NCI-H2029 treated with DMSO at 0.1 percent for 48 hours (cell line): ENCODE results near the gene AXL.
A peak's percentile ranks its signal among the peaks of the same experiment; 100 is the strongest.
"Not testable (repeated sequence)": the region's sequence is repeated elsewhere in the genome, so short reads cannot be mapped to it uniquely, and the experiment has no call there.

Source experiments
- DNase-seq: peaks from one replicate; lab custom pipeline; 2025; lab: John Stamatoyannopoulos, UW

AXL gene

DNA sequence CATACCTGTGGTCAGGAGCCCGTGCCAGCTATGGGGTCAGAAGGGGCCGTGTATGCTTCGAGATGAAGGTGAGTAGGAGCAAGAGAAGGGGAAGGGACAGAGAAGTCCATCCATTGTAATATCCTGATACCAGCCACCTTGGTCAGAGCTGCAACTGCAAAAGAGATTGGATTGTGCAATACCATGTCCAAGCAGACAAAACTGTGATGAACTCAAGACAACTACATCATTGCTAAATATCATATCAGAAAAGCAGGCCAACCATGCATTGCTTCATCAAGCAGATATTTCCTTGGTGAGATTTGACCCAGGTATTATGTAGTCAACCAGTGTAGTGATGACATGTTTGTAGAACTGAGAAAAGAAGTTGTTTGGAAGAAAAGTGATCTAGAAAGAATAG, 57.2 kb downstream of the AXL start:
- no peak for DNase-seq

GRCh38 chr19:41278478-41278877, 59.5 kb downstream of the AXL start:
- DNase-seq: no peak

DNA sequence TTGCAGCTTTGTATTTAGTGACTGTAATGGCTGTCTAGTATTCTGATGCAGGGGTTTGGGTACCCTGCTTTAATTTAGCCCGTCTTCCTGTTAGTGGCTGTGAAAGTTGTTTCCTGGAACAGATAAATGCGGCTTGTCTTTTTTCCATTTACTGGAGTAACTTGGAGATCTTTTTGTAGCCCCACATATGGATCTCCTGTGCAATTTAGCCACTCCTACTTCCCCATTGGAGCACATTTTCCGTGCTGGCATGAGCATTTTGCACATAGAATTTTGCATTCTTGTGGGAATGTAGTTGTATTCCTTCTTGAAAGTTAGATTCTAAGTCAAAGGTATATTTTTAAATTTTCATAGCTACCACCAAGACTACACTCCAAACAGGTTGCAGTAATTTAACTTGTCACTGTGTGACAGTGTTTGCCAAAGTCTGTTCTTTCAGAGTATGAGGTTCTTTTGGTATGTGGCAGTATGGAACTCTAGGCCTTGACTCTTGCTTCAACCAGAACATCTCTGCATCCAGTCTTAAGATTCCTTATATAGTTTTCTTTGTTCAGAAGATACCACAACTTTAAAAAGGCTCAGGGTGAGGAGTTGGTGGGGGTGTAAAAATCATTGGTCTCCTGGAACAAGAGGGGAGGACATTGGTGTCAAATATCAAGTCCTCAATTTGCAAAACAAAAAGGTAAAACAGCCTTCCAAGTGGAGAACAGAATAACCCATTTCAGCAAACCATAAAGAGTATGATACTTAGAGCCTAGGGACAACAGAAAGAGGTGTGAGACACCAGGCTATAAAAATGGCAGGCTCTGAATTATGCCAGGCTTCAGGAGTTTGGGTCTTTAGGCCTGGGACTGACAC, 69.9 kb downstream of the AXL start:
- DNase-seq: no peak

GRCh38 chr19:41289814-41290213, 70.8 kb downstream of the AXL start:
- not testable (repeated sequence) for DNase-seq

GRCh38 chr19:41294393-41294792, 75.4 kb downstream of the AXL start:
- no peak for DNase-seq

GRCh38 chr19:41295499-41295898, 76.5 kb downstream of the AXL start:
- DNase-seq: no peak

GRCh38 chr19:41296433-41296871, 77.4 kb downstream of the AXL start:
- DNase-seq: peak; percentile 13

DNA sequence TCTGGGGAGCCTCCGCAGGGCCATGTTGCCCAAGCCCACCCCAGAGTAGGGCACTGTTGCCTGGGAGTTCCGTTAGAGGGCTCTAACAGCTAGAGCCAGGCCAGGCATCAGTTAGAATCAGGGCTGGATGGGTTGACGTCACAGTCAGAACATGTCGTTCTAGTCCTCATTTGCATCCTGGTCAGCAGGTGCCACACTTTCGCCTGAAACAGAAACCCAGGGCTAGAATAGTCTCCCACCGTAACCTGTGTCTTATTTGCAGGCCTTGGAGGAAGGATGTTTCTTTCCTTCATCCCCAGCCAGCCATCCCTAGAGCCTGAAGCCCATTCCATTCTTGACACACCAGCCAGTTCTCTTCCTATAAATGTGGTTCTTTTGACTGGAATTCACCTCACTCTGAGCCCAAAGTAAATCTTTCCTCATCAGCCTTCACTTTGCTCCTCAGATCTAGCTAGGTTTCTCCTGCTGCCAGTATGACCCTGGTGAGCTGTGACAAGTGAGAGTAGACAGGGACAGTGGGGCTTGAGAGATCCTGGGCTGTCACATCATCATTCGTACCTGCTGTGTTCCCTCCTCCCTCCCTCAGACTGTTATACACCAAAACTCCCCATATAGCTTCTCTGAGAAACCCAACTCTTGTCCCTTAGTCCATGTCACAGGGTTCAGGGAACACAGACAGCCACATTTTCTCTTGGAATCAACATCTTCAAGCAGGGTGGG, 78.8 kb downstream of the AXL start:
- DNase-seq: no peak

DNA sequence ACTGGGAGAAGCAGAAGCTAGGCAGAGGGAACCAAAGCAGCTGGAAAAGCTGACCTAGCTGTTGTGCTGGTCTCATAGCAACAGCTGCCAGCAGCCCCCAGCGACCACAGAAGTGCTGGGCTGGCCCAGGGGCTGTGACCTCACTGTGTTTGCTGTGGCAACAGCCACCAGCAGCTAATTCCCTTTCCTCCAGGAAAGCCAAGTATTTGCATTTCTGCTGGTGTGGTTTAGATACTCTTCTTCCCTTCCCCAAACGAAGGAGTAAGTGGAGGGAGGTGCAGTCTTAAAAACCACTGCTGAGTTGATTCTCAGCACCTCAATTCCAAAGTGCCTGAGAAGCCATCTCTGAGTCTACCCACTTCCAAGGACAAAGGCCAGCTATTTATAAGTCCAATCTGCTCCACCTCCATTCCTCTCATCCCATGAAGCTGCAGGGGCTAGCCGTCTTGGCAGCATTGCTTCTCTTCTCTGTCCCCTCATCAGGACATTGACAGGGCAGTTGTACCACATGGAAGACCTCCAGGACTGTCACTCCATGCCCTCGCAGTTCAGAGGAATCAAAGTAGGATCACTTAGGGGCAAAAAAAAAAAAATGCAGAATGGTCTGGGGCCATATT, 79.4 kb downstream of the AXL start:
- peak; percentile 61 for DNase-seq

GRCh38 chr19:41299046-41299754, 80.2 kb downstream of the AXL start:
- DNase-seq: peak; percentile 64

DNA sequence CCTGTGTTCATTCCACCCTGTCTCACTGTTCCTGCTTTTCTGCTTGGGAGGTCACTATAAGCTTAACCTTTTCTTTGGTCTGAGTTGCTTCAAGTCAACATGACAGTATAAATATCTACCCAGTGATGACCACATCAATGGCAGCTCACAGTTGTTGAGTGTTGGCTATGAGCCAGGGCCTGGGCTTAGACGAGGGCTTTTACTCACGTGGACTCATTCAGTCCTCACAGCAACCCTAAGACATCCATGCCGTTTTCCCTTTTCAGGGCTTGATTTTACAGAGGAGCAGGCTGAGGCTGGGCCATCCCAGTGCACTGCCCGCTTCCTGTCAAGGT, 80.7 kb downstream of the AXL start:
- peak; percentile 69 for DNase-seq

- DNase-seq: no peak
Measured at GRCh38 chr19:41300555-41300954, 81.5 kb downstream of the AXL start.

DNA sequence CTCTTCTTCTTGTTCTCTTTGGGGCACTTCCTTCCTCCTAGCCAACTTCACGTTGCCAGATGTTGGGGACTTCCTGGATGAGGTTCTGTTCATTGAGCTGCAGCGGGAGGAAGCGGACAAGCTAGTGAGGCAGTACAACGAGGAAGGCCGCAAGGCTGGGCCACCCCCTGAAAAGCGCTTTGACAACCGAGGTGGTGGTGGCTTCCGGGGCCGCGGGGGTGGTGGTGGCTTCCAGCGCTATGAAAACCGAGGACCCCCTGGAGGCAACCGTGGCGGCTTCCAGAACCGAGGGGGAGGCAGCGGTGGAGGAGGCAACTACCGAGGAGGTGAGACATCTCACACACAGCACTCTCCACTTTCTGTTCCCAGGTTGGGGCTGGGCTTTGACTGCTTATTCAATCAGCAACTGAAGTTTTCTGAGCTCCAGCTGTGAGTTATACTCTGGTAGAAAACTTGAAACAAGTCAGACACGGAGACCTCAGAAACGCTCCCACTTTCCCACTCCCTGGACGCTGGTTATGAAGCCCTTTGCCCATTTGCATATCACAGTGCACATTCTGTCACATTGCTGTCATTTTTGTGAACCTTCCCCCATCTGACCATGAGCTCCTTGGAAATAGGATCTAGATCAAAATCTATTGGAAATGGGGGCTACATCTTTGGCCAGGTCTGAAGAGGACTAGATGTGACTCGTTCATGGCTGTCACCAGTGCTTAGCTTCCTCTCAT, 83.8 kb downstream of the AXL start:
- DNase-seq: no peak

DNA sequence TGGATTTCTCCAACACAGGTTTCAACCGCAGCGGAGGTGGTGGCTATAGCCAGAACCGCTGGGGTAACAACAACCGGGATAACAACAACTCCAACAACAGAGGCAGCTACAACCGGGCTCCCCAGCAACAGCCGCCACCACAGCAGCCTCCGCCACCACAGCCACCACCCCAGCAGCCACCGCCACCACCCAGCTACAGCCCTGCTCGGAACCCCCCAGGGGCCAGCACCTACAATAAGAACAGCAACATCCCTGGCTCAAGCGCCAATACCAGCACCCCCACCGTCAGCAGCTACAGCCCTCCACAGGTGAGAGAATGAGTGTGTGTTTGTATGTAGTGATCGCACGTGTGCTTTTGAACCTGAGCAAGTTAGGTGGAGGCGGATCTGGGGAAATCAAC, 84.9 kb downstream of the AXL start:
- no peak for DNase-seq

DNA sequence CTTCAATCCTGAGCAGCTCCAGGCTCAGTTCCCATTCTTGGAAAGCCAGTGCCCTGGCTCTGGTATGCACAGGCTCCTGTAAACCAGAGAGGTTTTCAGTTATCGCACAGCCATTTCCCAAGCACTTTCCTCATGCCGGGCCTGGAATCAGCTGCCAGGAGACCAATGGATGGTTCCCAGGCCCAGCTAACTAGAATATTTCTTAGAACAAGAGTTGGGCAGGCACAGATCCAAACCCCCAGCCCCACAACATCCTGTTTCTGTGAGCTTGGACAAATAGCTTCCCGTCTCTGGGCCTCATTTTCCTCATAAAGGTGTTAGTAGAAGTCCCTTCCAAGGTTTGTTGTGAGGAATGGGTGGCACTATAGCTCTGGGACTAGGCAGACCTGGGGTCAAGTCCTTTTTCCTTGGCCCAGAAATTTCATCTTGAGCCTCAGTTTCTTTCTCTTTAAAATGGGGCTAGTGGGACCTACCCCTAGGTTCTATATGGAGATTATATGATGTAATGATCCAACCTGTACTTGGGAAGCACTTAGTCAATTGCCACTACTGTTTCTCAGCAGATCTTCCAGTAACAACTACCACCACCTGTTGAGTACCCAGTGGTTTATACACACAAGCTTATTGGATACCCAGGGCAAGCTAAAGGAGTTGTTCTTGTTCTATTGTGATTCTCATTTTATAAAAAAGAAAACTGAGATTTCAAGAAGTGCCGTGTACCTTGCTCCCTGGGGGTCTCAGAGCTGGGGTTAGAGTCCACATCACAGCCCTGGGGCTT, 85.9 kb downstream of the AXL start:
- no peak for DNase-seq

GRCh38 chr19:41305927-41306793, 87.1 kb downstream of the AXL start:
- DNase-seq: no peak

DNA sequence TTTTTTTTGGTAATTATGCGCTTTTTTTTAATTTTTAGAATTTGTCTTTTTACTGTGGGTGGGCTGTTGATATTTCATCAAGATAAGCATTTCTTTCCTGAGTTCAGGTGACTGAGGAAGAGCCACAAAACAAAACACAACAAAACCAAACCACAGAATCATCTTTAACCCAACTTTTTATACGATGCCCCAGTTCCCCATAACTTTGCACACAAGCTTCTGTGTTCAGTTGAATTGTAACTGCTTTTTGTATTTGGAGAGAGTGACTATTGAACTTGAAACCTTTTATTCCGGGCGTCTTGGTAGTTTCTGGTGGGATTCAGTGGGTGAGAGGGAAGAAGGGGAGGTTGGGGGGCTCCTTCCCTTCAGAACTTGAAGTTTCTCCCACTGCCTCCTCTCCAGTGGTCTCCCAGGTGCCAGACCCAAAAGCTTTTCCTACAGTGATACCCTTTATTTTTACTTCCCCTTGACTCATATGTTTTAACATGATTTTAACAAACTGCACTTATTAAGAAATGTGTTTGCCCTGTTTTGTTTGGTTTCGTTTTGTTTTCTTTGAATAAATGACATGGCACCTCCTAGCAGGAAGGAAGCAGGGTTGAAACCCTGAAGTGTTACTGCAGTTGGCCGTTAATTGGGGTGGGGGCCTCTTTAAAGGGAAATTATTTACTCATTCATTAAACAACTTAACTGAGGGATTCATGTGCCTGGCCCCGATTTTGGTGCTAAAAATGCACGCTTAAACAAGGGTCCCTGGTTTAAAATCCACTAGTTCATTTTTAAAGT, 88.3 kb downstream of the AXL start:
- DNase-seq: no peak

DNA sequence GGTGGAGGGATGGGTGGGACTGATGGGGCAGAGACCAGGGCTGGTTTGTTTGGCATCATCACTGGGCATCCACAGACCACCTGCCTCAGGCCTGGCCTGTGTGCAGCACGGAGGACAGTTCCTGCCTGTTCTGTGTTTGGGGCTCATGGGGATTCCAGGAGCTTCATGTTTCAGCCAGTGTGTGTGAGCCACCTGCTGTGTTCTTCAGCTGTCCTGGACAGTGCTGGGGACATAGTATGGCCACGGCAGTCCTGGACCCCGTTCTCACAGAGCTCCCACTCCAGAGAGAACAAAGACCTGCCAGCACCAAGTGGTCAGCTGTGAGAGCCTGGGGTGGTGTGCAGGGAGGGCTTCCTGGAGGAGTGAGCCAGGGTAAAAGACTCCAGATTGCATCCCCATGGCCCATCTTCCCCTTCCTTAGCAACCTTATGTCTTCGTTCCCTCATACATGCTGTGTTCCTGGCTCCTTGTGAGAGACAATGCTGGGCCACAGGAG, 89.0 kb downstream of the AXL start:
- no peak for DNase-seq
